Stimulated activated CD4-positive, alpha-beta T cell treated with anti-CD3 and anti-CD28 coated beads, Interleukin-2, amount 100 ng/mL, for 24 hours (primary cell): ENCODE data around the gene KNDC1.
"Not testable (repeated sequence)": the region's sequence is repeated elsewhere in the genome, so short reads cannot be mapped to it uniquely, and the experiment has no call there.

Experiments used
- DNase-seq, 2 donors: peaks; one replicate each; pipeline ENCODE4 v3.0.0-alpha.2; 2020

The KNDC1 gene

GRCh38 chr10:133162910-133163856 lies 3.2 kb downstream of the KNDC1 start:
- no peak for DNase-seq

- DNase-seq, result no peak
These were observed 4.1 kb downstream of the KNDC1 start for GRCh38 chr10:133163889-133164815.

DNA sequence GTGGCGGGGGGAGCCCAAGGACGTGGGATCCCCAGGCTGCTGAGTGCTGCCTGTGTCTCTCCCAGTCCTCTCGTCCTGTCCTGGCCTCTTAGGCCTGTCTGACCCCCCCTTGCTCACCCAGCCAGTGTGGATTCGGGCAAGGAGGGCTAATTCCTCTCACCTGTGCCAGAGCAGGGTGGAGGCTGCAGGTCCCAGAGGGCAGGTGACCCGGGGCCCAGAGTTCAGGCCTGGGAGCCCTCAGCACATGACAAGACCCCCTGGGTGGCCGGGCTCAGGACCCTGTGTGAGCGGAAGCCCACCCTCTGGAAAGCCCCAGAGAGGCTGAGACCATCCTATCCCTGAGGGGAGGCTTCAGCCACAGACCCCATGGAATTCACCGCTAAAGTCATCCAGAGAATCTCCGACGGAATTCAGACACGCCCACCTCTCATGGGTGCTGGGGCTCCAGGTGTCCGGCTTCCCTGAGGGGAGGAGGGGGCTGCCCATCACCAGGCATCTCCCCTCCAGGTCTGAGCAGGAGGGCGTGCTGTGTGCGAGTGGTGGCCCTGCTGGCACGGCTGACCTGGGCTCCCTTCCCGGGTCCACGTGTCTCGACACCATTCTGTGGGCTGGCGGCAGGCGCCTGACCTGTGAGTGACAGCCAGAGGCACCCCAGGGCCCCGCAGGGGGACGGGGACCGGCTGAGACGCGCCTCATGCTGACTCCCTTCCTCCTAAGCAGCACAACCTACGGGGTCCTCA lies 5.0 kb downstream of the KNDC1 start:
- DNase-seq, result no peak

DNA sequence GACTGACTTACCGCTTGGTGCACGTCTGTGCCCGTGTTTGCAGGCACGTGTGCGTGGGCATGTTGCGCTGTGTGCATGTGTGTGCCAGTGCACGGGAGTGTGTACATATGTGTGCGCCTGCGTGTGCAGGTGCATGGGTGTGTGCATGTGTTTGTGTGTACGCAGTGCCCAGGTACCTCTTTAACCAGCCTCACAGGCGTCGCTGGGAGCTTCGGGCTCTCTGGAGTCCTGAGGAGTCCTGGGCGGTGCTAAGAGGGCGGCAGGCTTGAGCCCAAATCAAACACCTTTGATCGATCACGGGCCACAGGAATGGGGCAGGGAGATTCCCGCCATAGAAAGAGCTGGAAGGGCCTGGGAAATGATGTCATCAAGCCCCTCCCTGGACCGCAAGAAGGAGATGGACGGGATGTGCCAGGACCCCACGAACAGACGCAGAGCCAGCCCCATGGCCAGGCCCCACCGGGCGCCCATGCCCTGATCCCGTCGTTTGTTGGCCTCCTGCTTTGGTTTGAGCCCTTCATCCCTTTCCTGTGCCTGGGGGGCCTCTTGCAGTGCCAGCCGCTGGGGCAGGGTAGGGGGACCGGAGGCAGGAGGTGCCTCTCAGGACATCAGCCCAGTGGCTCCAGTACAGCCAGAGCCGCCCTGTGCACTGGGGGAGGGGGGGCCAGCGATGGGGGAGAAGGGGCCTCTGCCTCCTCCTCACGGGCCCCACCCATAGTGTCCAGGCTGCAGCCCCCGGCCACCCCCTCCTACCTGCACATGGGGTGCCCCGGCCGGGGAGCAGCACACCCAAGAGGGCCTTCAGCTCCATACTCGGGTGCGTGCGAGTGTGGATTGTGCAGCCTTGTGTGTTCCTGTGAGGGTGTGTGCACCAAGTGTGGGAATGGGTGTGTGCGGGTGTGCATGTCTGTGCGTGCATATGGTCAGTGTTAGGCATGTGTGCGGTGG lies 5.8 kb downstream of the KNDC1 start:
- DNase-seq, result no peak

DNA sequence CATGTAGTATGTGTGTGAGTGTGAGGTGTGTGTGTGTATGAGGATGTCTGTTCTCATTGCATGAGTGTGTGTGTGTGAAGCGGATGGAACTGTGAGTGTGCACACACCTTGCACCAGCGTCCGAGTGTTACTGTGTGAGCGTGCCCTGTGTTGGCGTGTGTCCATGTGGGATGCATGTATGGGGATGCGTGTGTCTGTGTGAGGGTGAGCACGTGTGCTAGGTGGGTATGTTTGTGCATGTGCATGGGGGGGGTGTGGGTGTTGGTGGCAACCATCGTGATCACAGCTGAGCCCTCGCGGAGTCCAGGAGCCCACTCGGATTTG lies 6.4 kb downstream of the KNDC1 start:
- DNase-seq, result no peak

DNA sequence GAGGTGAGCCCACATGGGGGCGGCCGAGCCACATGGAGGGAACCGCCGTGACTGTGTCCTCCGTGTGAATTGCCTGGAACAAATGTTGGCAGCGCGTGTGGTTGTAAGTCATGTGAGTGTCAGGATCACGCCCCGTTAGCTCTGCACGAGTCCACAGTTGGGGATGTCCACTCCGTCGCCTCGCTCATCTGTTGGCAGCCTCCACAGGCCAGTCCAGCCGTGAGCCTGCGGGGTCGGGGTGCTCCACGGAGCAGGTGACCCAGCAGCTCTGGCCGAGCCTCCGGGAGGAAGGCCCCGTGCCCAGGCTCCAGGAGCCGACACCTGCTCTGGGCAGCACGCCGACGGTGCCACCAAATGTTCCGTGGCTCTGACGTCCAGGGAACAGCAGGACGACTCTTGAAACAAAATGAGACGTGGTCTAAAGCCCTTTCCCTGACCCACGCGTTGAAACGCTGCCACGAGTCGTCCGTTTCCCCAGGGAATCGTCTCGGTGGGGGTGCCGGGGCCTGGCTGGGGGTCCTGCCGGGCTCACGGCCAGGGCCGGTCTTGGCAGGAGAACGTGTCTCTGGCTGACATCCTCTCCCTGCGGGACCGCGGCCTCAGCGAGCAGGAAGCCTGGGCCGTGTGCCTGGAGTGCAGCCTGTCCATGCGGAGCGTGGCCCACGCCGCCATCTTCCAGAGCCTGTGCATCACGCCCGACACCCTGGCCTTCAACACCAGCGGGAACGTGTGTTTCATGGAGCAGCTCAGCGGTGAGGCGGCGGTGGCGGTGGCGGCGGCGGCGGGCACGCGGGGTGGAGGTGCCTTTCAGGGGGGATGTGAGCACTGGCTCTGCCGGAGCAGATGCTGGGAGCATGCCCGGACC lies 7.0 kb downstream of the KNDC1 start:
- DNase-seq, result no peak

GRCh38 chr10:133167693-133168616 lies 7.9 kb downstream of the KNDC1 start:
- no peak for DNase-seq

DNA sequence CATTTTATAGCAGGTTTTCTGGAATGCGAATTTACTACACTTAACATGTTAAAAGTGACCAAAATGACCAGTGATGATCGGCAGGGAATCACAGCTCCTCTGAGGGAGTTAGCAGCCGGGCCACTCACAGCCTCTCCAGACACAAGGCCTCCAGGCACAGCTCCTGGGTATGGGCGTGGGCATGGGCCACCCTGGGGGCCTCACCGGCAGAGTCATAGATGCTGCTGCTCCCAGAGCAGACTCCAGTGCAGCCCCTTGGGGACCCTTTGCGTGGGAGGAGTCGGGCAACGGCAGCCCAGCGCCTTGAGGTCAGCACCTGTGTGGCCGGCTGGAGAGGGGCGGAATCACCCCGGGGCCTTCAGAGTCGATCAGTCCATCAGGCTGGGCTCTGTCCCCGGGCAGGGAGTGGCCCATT lies 8.6 kb downstream of the KNDC1 start:
- DNase-seq, result no peak

GRCh38 chr10:133169173-133169947 lies 9.3 kb downstream of the KNDC1 start:
- DNase-seq, result no peak

DNA sequence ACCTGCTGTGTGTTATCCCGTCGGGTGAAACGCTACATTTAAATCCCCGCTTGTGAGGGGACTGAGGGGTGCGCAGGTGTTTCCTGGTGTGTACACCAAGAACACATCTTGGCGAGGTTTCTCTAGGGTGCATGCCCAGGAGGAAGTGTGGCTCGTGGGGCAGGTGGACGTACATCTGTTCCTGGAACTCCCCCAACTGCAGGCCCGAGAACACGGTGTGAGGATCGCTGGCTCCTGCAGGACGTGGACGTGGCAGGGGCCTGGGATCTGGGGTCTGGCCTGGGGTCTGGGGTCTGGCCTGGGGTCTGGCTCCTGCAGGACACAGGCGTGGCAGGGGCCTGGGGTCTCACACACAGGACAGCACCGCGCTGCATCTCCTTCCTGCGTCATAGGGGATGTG lies 10.1 kb downstream of the KNDC1 start:
- DNase-seq, result no peak

DNA sequence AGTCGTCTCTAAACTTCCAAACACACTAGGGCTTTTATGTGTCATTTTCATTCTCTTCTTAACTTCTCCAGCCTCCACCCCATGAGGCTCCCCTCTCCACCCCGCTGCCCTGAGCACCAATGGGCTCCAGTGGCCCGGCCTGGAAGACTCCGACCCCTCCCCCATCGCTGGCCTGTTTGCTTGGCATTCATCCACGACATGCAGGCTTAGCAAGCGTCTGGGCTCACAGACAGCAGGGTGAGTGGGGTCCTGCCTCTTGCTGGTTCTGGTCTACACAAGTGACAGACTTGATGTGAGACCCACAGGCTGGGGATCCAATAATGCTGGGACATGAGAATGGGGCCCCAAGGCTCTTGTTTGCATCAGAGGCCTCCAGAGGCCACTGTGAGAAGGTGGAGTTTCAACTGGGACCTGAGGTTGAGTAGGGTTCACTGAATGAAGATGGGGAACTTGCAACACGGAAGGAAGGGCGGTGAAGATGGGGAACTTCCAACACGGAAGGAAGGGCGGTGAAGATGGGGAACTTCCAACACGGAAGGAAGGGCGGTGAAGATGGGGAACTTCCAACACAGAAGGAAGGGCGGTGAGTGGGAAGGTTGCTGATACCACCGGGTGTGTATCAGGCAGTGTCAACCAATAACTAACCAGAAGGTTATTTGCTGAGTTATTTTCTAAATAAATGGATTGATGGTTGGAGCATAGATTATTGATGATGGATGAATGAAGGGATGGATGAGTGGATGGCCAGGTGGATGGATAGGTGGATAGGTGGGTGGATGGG lies 14.0 kb downstream of the KNDC1 start:
- no peak for DNase-seq

DNA sequence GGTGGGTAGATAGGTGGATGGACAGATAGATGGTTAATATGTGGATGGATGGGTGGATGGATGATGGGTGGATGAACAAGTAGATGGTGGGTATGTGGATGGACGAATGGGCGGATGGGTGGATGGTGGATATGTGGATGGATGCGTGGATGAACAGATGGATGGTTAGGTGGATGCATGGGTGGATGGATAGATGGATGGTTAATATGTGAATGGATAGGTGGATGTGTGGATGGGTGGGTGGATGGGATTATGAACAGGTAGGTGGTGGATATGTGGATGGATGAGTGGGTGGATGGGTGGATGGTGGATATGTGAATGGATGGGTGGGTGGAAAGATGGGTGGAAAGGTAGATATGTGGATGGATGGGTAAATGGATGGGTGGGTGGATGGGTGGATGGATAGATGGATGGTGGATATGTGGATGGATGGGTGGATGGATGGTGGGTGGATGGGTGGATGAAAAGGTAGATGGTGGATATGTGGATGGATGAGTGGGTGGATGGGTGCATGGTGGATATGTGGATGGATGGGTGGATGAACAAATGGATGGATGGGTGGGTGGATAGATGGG lies 14.8 kb downstream of the KNDC1 start:
- no peak for DNase-seq

DNA sequence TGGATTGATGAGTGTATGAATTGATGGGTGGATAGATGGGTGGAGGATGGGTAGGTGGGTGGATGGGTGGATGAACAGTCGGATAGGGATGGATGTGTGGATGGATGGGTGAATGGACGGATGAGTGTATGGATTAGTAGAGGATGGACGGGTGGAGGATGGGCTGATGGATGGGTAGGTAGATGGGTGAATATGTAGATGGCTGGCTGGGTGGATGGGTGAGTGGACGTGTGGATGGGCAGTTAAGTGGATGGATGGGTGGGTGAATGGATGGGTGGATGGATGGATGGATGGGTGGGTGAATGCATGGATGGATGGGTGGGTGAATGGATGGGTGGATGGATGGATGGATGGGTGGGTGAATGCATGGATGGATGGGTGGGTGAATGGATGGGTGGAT lies 15.6 kb downstream of the KNDC1 start:
- not testable (repeated sequence) for DNase-seq

GRCh38 chr10:133176546-133176945 lies 16.5 kb downstream of the KNDC1 start:
- no peak for DNase-seq

DNA sequence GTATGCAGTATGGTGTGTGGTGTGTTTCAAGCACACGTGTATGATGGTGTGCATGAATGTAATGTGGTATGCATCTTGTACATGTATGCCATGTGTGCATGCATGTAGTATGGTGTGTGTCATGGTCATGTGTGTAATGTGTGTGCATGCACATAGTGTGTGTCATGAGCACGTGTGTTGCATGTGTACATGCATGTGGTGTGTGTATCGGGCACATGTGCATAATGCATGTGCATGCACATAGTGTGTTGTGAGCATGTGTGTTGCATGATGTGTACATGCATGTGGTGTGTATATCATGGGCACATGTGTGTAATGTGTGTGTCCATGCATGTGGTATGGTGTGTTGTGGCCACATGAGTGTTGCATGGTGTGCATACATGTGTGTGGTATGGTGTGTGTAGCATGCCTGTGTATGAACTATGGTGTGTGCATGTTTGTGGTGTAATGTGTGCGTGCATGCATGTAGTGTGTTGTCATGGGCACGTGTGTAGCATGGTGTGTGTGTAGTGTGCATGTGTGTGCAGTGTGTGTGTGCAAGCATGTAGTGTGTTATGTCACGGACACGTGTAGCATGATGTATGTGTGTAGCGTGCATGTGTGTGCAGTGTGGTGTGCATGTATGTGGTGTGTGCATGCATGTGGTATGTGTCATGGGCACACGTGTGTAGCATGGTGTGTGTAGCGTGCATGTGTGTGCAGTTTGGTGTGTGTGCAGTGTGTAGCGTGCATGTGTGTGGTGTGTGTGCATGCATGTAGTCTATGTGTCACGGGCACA lies 17.6 kb downstream of the KNDC1 start:
- no peak for DNase-seq

GRCh38 chr10:133178357-133179127 lies 18.5 kb downstream of the KNDC1 start:
- no peak for DNase-seq
